Embryonic facial prominence (tissue), 1 donor: Measurements from ENCODE around the gene TMEM9.
"Not testable (repeated sequence)": the region's sequence is repeated elsewhere in the genome, so short reads cannot be mapped to it uniquely, and the experiment has no call there.

ENCODE experiments used
- DNase-seq: peaks from one replicate; pipeline ENCODE4 v3.0.0-alpha.2; 2016; ENCODE audit errors: extremely low spot score

The TMEM9 gene

GRCh38 chr1:201173736-201174135, 19.5 kb upstream of the TMEM9 start:
- no peak for DNase-seq

- no peak for DNase-seq
Observed at GRCh38 chr1:201172999-201173610, 18.8 kb upstream of the TMEM9 start.

GRCh38 chr1:201172326-201172725, 18.1 kb upstream of the TMEM9 start:
- DNase-seq = no peak

GRCh38 chr1:201171063-201172036, 17.1 kb upstream of the TMEM9 start:
- DNase-seq = peak; percentile 57

GRCh38 chr1:201170533-201171062, 16.3 kb upstream of the TMEM9 start:
- peak; percentile 45 for DNase-seq

- DNase-seq = no peak
Observed at GRCh38 chr1:201169971-201170532, 15.8 kb upstream of the TMEM9 start.

DNA sequence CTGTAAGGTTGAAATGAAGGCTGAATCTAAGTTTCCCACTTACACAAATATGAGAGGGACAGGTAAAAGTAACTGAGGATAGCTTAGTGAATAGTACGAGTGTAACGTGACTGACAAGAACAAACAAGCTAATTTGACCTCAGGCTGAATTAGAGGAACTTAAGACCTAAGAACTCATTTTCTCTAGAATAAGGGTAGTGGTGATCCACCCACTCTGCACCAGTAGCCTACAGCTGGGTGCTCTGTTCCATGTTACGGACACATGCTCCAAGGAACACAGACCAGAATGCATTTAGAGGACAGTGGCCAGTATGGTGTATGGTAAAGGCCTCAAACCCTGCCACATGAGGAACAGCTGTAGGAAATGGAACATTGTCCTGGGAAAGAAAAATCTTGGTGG, 14.9 kb upstream of the TMEM9 start:
- DNase-seq = no peak

DNA sequence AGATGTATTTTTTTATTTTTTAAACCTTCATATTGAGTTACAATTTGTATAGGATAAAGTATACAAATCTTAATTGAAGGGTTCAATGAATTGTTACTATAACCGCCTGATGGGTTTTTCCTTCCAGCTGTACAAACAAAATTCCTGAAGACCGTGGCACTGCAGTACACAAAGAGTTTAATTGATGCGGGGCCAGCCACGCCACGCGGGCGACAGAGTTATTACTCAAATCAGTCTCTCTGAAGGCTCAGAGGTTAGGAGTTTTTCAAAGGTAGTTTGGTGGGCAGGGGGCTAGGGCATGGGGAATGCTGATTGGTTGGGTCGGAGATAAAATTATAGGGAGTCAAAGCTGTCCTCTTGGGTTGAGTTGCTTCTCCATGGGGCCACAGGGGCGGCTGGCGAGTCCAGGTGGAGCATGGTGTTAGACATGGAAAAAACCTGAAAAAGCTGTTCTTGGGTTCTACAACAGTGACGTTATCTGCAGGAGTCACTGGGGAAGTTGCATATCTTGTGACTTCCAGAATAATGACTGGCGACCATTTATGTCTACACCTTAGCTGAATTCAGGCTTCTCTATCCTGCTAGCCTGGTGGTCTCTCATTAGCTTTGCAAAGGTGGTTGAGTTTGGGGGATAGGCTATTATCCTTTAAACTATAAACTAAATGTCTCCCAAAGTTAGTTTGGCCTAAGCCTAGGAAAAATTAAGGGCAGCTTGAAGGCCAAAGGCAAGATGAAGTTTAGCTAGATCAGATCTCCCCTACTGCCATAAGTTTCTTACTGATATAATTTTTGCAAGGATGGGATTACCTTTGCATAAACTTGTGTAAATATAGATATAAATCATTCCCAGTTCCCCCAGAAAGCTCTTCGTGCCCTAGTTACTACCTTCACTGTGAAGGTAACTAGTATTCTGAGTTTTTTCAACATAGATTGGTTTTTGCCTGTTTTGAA, 13.0 kb upstream of the TMEM9 start:
- DNase-seq = no peak

DNA sequence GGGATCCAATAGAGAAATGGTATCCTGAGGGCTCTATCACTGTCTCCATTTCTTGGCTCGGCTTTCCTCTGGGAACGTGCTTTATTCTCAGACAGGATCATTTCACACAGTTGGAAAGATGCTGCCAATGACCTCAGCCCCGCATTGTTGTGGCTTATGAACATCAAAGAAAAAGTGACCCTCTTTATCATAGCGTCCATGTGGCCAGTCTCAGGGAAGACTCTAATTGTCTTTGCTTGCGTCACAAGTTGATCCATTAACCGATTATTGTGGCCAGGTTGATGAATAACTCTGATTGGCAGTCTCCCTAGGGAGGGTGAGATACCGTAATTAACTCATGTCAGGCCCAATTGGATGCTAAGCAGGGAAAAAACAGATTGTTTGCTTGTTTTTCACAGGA, 10.4 kb upstream of the TMEM9 start:
- no peak for DNase-seq

DNA sequence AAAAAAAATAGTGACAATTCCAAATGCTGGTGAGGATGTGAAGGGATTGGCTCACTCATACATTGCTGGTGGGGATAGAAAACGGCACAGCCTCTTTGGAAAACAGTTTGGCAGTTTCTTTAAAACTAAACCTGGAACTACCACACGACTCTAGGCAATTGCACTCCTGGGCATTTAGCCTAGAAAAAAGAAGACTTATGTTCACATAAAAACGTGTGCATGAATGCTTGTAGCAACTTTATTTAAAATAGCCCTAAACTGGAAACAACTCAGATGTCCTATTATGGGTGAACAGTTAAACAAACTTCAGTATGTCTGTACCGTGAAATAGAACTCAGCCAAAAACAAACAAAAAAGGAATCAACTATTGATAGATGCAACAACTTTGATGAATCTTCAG, 9.4 kb upstream of the TMEM9 start:
- DNase-seq = no peak

DNA sequence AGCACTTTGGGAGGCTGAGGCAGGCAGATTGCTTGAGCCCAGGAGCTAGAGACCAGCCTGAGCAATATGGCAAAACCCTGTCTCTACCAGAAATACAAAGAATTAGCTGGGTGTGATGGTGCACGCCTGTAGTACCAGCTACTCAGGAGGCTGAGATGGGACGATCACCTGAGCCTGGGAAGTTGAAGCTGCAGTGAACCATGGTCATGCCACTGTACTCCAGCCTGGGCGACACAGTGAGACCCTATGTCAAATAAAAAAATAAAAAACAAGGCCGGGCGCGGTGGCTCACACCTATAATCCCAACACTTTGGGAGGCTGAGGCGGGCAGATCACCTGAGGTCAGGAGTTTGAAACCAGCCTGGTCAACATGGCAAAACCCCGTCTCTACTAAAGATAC, 8.8 kb upstream of the TMEM9 start:
- DNase-seq = not testable (repeated sequence)

DNA sequence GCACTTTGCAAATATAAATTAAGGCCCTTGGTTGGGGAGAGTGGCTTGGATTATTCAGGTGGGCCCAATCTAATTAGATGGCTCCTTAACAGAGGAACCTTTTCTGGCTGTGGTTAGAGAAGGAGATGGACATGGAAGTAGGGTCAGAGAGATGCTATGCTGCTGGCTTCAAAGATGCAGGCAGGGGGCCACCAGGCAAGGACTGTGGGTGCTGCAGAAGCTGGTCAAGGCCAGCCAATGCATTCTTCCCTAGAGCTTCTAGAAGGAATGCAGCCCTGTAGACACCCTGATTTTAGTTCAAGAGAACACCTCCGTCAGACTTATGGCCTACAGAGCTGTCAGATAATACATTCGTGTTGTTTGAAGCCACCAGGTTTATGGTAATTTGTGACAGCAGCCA, 3.7 kb upstream of the TMEM9 start:
- no peak for DNase-seq

- no peak for DNase-seq
Observed at GRCh38 chr1:201156819-201157218, 2.5 kb upstream of the TMEM9 start.

DNA sequence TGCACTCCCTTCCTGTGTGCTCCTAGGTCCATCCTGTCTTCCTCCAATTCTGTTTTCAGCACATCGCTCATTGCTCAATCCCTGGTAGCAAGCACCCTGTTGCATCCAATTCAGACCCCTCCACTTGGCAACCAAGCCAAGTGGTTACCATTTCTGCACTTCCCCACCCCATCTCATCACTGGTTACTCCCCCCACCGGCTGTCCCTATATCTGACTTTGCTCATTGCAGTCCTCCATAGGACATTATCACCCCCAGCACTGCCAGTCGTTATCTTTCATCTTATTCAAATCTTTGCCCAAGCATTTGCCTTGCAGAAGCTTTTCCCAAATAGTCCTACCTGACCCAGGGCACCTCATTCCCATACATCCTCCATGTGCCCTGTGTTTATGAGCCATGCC, 2.1 kb upstream of the TMEM9 start:
- DNase-seq = no peak

DNA sequence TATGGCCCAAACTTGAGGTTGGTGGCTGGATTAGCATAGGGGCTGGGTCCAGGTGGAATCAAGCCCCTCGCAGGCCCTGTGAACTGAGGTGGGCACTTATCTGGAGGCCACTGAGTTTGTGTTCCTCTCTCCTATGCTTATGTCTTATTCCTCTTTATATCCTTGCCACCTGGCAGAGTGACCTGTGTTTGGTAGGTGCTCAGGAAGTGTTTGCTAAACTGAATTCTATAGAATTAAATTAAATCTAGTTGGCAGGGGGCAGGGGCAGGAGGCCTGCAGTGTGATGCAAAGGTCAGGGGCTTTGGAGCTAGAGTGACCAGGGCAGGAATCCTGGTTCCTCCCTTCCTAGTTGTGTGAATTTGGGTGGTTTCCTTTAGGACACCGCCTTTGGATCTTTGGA, 1.1 kb upstream of the TMEM9 start:
- no peak for DNase-seq

DNA sequence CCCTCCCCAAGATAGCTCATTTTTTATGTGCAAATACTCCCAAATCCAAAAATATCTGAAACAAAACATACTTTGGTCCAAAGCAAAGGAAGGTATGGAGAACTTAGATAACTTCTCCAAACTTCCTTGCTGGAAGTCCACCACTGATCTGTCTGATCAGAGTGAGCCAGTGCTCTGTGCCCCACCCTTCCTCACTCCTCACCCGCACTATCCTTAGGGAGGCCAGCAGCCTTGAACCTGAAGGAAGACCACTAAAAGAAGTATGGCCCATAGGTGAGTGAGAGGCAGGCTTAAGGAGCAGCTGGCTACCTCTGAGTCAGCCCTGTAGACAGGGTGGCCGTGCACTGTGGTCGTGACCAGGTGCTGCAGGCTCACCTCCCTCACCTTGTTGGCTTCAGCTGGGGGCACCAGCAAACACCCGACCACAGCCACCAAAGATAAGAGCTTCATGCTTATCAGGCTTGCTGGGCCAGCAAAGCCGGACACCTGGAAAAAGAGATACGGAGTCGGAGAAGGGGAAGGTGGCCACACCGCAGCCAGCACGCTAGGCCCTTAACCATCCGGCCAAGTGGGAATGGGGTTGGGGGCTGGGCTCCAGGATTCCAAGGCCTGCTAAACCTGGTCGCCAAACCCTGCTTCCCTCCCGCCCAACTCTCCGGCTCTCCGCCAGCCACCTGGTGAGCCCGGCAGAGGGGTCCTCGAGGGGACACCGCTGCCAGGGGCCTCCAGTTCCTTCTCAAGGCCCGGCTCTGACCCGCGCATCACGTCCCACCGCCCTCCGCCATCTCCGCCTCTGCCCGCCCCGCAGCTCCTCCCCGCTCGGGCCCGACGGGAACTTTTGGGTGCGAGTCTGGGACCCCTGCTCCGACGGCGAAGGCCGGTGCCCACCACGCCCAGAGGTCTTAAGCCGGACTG, 543 bp downstream of the TMEM9 start:
- no peak for DNase-seq

GRCh38 chr1:201149400-201149799, 4.9 kb downstream of the TMEM9 start:
- DNase-seq = no peak

DNA sequence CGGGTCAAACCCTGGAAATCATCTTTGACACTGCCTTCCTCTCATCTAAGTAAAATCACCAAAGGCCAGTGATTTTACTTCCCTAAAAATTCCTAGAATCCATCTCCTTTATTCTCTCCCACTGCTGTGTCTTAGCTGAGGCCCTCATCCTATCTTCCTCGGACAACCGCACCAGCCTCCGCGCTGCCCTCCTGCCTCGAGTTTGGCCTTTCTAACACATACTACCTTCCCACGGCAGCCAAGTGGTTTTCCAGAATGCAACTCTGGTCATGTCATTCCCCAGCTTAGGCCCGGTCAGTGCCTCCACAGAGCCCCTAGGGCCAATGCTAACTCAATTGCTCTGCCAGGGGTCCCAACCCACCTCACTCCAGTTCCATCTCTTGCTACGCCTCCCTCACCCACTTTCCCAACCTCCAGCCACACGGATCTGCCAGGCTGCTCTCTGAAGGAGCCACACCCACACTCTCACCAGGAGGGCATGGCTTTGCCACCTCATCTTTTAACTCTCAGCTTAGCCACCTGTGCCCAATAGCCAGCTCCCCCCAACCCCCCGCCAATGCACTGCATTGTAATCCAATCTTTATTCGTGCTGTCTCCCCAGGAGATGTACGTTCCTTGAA, 6.8 kb downstream of the TMEM9 start:
- no peak for DNase-seq

DNA sequence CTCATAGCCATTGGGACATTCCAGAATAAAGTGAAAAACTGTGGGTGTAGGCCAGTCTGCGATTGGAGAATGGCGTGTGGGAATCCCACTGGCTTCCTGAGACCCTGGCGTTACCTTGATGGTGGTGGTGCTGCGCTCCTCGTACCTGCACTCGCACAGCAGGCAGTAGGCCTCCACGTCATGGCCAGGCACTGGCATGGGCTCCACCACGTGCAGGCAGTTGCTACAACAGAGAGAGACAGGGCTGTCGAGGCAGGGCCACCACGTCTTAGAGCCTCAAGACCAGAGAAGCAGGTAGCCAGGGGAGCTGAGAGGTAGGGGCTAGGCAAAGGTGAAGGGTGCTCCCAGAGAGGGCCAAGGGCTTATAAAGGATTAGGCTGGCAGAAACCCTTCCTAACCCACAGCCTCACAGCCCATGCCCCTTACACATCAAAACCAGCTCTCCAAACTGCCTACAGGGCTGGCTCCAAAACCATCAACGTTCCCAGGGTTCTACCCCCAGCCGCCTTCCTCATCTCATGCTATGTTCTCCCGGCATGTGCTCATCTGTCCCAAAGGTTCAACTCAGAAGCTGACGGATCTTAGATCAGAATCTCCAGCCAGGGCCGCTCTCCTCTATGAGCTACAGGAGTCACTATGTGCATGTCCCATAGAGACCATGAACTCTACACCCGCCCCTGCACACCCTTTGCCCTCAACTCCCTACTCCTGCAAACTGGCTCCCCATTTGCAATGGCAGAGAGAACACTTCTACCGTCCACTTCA, 7.5 kb downstream of the TMEM9 start:
- DNase-seq = no peak
